ENCODE results near the gene RAB6D. TPM values are rescaled to one million over a fixed set of nuclear protein-coding genes. Genes with fewer than 3 reads are reported as not detected.
"Not testable (repeated sequence)": the region's sequence is repeated elsewhere in the genome, so short reads cannot be mapped to it uniquely, and the experiment has no call there.

RAB6D gene
- 0.13 TPM for total RNA-seq

GRCh38 chr2:131363703-131364186 lies at the start of gene RAB6D:
RAB6D (minus strand) TSS chr2:131364168; CDS start chr2:131363720, 448 bp downstream.
- DNase-seq (ENCODE audit: low spot score): not testable (repeated sequence)

GRCh38 chr2:131413148-131413747 lies 49.3 kb upstream of the RAB6D start:
- no peak for DNase-seq (ENCODE audit: low spot score)

- DNase-seq (ENCODE audit: low spot score): no peak
These were observed 46.2 kb upstream of the RAB6D start for GRCh38 chr2:131410173-131410572.

- no peak for DNase-seq (ENCODE audit: low spot score)
These were observed 44.8 kb upstream of the RAB6D start for GRCh38 chr2:131408778-131409177.

GRCh38 chr2:131408207-131408606 lies 44.2 kb upstream of the RAB6D start:
- no peak for DNase-seq (ENCODE audit: low spot score)

GRCh38 chr2:131404753-131405152 lies 40.8 kb upstream of the RAB6D start:
- DNase-seq (ENCODE audit: low spot score): no peak

GRCh38 chr2:131402320-131403039 lies 38.5 kb upstream of the RAB6D start:
- no peak for DNase-seq (ENCODE audit: low spot score)

GRCh38 chr2:131400849-131401248 lies 36.9 kb upstream of the RAB6D start:
- DNase-seq (ENCODE audit: low spot score): no peak

GRCh38 chr2:131400441-131400840 lies 36.5 kb upstream of the RAB6D start:
- not testable (repeated sequence) for DNase-seq (ENCODE audit: low spot score)

GRCh38 chr2:131396209-131396608 lies 32.2 kb upstream of the RAB6D start:
- not testable (repeated sequence) for DNase-seq (ENCODE audit: low spot score)

GRCh38 chr2:131395024-131395645 lies 31.2 kb upstream of the RAB6D start:
- DNase-seq (ENCODE audit: low spot score): not testable (repeated sequence)

- no peak for DNase-seq (ENCODE audit: low spot score)
These were observed 30.4 kb upstream of the RAB6D start for GRCh38 chr2:131394147-131394931.

- DNase-seq (ENCODE audit: low spot score): not testable (repeated sequence)
These were observed 28.0 kb upstream of the RAB6D start for GRCh38 chr2:131391953-131392352.

- DNase-seq (ENCODE audit: low spot score): not testable (repeated sequence)
These were observed 27.5 kb upstream of the RAB6D start for GRCh38 chr2:131391471-131391870.

GRCh38 chr2:131390495-131391130 lies 26.6 kb upstream of the RAB6D start:
- not testable (repeated sequence) for DNase-seq (ENCODE audit: low spot score)

- DNase-seq (ENCODE audit: low spot score): no peak
These were observed 25.7 kb upstream of the RAB6D start for GRCh38 chr2:131389657-131390056.

- DNase-seq (ENCODE audit: low spot score): not testable (repeated sequence)
These were observed 24.9 kb upstream of the RAB6D start for GRCh38 chr2:131388834-131389233.

GRCh38 chr2:131373111-131373510 lies 9.1 kb upstream of the RAB6D start:
- not testable (repeated sequence) for DNase-seq (ENCODE audit: low spot score)

GRCh38 chr2:131369954-131370353 lies 6.0 kb upstream of the RAB6D start:
- no peak for DNase-seq (ENCODE audit: low spot score)

GRCh38 chr2:131368493-131369066 lies 4.6 kb upstream of the RAB6D start:
- not testable (repeated sequence) for DNase-seq (ENCODE audit: low spot score)

GRCh38 chr2:131367352-131367751 lies 3.4 kb upstream of the RAB6D start:
- no peak for DNase-seq (ENCODE audit: low spot score)

Data from ureter (tissue), 1 donor.